ENCODE results near the gene RPS26. TPM values are rescaled to one million over a fixed set of nuclear protein-coding genes. Genes with fewer than 3 reads are reported as not detected.

Gene RPS26
- total and polyA plus RNA-seq, 5 donors from 2014 or later = 26.3 to 1,151 (median 728) TPM

GRCh38 chr12:56080556-56081138 lies 38.9 kb downstream of the RPS26 start:
- peaks cover 0 to 17% (median 6%) of the 10 kb centered on the region in 4 donors for H3K4me1 Mint-ChIP-seq
- H3K9me3 Mint-ChIP-seq = peaks cover 0 to 2% (median 0%) of the 10 kb centered on the region in 7 donors
- H3K9me3 ChIP-seq (ENCODE audit: control insufficient read depth in 2 of 2, low read length in 2 of 2) = no peaks in the 10 kb centered on the region
- no peak overlapping the region for H3K27ac ChIP-seq (ENCODE audit: insufficient read depth, low read length, poor library complexity, severe bottlenecking)
- H3K4me3 Mint-ChIP-seq = peak overlapping the region; percentile 80 to 93 (median 87)
- H3K4me3 ChIP-seq (ENCODE audit: low read depth, low read length) = no peak overlapping the region
- no peaks in the 10 kb centered on the region for H3K36me3 ChIP-seq (ENCODE audit: control insufficient read depth, insufficient read depth, low read length)
- peaks cover 21% of the 10 kb centered on the region for H3K4me1 ChIP-seq (ENCODE audit: control insufficient read depth, insufficient read depth, low read length, poor library complexity, severe bottlenecking)
- ATAC-seq (ENCODE audit: low read depth in 2 of 2) (no peak), DNase-seq (peak in 1 of 3 donors; percentile 26)
- no peaks in the 10 kb centered on the region for H3K36me3 Mint-ChIP-seq
- H3K27me3 Mint-ChIP-seq = peaks cover 40% of the 10 kb centered on the region
- no peaks in the 10 kb centered on the region for H3K27me3 ChIP-seq (ENCODE audit: control insufficient read depth, insufficient read depth, low read length)
- no peak overlapping the region for H3K27ac Mint-ChIP-seq

- Histone ChIP-seq H3K4me3 (ENCODE audit: low read depth, low read length) (no peak overlapping the region), H3K4me1 (ENCODE audit: control insufficient read depth, insufficient read depth, low read length, poor library complexity, severe bottlenecking) (peaks cover 21% of the 10 kb centered on the region), H3K27me3 (ENCODE audit: control insufficient read depth, insufficient read depth, low read length) (no peaks in the 10 kb centered on the region), H3K9me3 (ENCODE audit: control insufficient read depth in 2 of 2, low read length in 2 of 2) (no peaks in the 10 kb centered on the region), H3K36me3 (ENCODE audit: control insufficient read depth, insufficient read depth, low read length) (no peaks in the 10 kb centered on the region), H3K27ac (ENCODE audit: insufficient read depth, low read length, poor library complexity, severe bottlenecking) (no peak overlapping the region)
- H3K4me1 Mint-ChIP-seq = peaks cover 0 to 17% (median 6%) of the 10 kb centered on the region in 4 donors
- H3K36me3 Mint-ChIP-seq = no peaks in the 10 kb centered on the region
- no peak for DNase-seq
- no peak for ATAC-seq (ENCODE audit: low read depth in 2 of 2)
- no peak overlapping the region for H3K27ac Mint-ChIP-seq
- H3K9me3 Mint-ChIP-seq = peaks cover 0 to 2% (median 0%) of the 10 kb centered on the region in 7 donors
- H3K27me3 Mint-ChIP-seq = peaks cover 40% of the 10 kb centered on the region
- H3K4me3 Mint-ChIP-seq = peak overlapping the region in 3 of 4 donors; percentile 27 to 87 (median 80)
Measured at GRCh38 chr12:56081393-56082347, 40.0 kb downstream of the RPS26 start.

- no peaks in the 10 kb centered on the region for H3K27me3 ChIP-seq (ENCODE audit: control insufficient read depth, insufficient read depth, low read length)
- Mint-ChIP-seq H3K36me3 (no peaks in the 10 kb centered on the region), H3K4me1 (peaks cover 0 to 17% (median 6%) of the 10 kb centered on the region in 4 donors), H3K4me3 (peak overlapping the region in 2 of 4 donors; percentile 15 to 68), H3K27me3 (peaks cover 40% of the 10 kb centered on the region), H3K27ac (no peak overlapping the region), H3K9me3 (peaks cover 0 to 2% (median 0%) of the 10 kb centered on the region in 7 donors)
- H3K36me3 ChIP-seq (ENCODE audit: control insufficient read depth, insufficient read depth, low read length) = no peaks in the 10 kb centered on the region
- peaks cover 21% of the 10 kb centered on the region for H3K4me1 ChIP-seq (ENCODE audit: control insufficient read depth, insufficient read depth, low read length, poor library complexity, severe bottlenecking)
- DNase-seq (no peak), ATAC-seq (ENCODE audit: low read depth in 2 of 2) (no peak)
- H3K9me3 ChIP-seq (ENCODE audit: control insufficient read depth in 2 of 2, low read length in 2 of 2) = no peaks in the 10 kb centered on the region
- H3K27ac ChIP-seq (ENCODE audit: insufficient read depth, low read length, poor library complexity, severe bottlenecking) = no peak overlapping the region
- H3K4me3 ChIP-seq (ENCODE audit: low read depth, low read length) = no peak overlapping the region
Measured at GRCh38 chr12:56082382-56082781, 40.7 kb downstream of the RPS26 start.

DNA sequence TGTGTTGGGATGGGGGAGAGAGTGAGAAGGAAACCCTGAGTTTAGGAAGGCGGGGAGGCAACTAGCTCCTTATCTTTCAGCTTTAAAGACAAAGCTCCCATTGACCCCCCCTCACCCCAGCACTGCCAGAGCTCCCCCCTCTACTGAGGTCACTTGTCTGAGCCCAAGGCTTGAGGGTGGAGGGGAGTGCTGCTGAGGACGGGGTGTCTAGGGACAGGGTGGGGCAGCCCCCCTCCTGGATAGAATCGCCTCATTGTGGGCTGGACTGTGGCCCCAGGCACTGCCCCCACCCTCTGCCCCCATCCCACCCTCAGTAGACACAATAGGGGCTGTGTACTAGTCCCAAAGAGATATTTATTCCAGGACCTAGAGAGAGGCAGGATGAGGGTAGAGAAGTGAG lies 41.2 kb downstream of the RPS26 start:
- ATAC-seq (ENCODE audit: low read depth in 2 of 2) = no peak
- no peaks in the 10 kb centered on the region for H3K27me3 ChIP-seq (ENCODE audit: control insufficient read depth, insufficient read depth, low read length)

GRCh38 chr12:56084958-56085543 lies 43.3 kb downstream of the RPS26 start:
- H3K36me3 ChIP-seq (ENCODE audit: control insufficient read depth, insufficient read depth, low read length) = no peaks in the 10 kb centered on the region
- ATAC-seq (ENCODE audit: low read depth in 2 of 2) (no peak), DNase-seq (peak in 1 of 3 donors; percentile 48)
- H3K4me3 ChIP-seq (ENCODE audit: low read depth, low read length) = no peak overlapping the region
- H3K4me1 Mint-ChIP-seq = peaks cover 0 to 9% (median 4%) of the 10 kb centered on the region in 4 donors
- peak overlapping the region in 1 of 3 donors; percentile 57 for H3K27ac Mint-ChIP-seq
- H3K27ac ChIP-seq (ENCODE audit: insufficient read depth, low read length, poor library complexity, severe bottlenecking) = no peak overlapping the region
- peaks cover 7% of the 10 kb centered on the region for H3K4me1 ChIP-seq (ENCODE audit: control insufficient read depth, insufficient read depth, low read length, poor library complexity, severe bottlenecking)
- peaks cover 0 to 2% (median 0%) of the 10 kb centered on the region in 7 donors for H3K9me3 Mint-ChIP-seq
- H3K9me3 ChIP-seq (ENCODE audit: control insufficient read depth in 2 of 2, low read length in 2 of 2) = no peaks in the 10 kb centered on the region
- no peak overlapping the region for H3K4me3 Mint-ChIP-seq
- no peaks in the 10 kb centered on the region for H3K27me3 ChIP-seq (ENCODE audit: control insufficient read depth, insufficient read depth, low read length)
- H3K27me3 Mint-ChIP-seq = peaks cover 43% of the 10 kb centered on the region
- no peaks in the 10 kb centered on the region for H3K36me3 Mint-ChIP-seq

More for the DNA sequence above, 41.2 kb downstream of the RPS26 start:
- no peaks in the 10 kb centered on the region for H3K36me3 ChIP-seq (ENCODE audit: control insufficient read depth, insufficient read depth, low read length)
- peaks cover 0 to 17% (median 6%) of the 10 kb centered on the region in 4 donors for H3K4me1 Mint-ChIP-seq
- H3K27ac ChIP-seq (ENCODE audit: insufficient read depth, low read length, poor library complexity, severe bottlenecking) = no peak overlapping the region
- H3K4me3 Mint-ChIP-seq = no peak overlapping the region
- no peak overlapping the region for H3K4me3 ChIP-seq (ENCODE audit: low read depth, low read length)
- peaks cover 45% of the 10 kb centered on the region for H3K27me3 Mint-ChIP-seq
- no peaks in the 10 kb centered on the region for H3K9me3 ChIP-seq (ENCODE audit: control insufficient read depth in 2 of 2, low read length in 2 of 2)
- H3K9me3 Mint-ChIP-seq = peaks cover 0 to 2% (median 0%) of the 10 kb centered on the region in 7 donors
- no peaks in the 10 kb centered on the region for H3K36me3 Mint-ChIP-seq
- no peak for DNase-seq
- H3K27ac Mint-ChIP-seq = no peak overlapping the region
- peaks cover 21% of the 10 kb centered on the region for H3K4me1 ChIP-seq (ENCODE audit: control insufficient read depth, insufficient read depth, low read length, poor library complexity, severe bottlenecking)

- ATAC-seq (ENCODE audit: low read depth in 2 of 2) (no peak), DNase-seq (no peak)
- no peak overlapping the region for H3K4me3 Mint-ChIP-seq
- peaks cover 0 to 2% (median under 1%) of the 10 kb centered on the region in 4 donors for H3K4me1 Mint-ChIP-seq
- H3K27me3 Mint-ChIP-seq = peaks cover 37% of the 10 kb centered on the region
- no peaks in the 10 kb centered on the region for H3K36me3 Mint-ChIP-seq
- no peaks in the 10 kb centered on the region for H3K27me3 ChIP-seq (ENCODE audit: control insufficient read depth, insufficient read depth, low read length)
- no peak overlapping the region for H3K27ac Mint-ChIP-seq
- H3K36me3 ChIP-seq (ENCODE audit: control insufficient read depth, insufficient read depth, low read length) = no peaks in the 10 kb centered on the region
- no peaks in the 10 kb centered on the region for H3K4me1 ChIP-seq (ENCODE audit: control insufficient read depth, insufficient read depth, low read length, poor library complexity, severe bottlenecking)
- no peaks in the 10 kb centered on the region for H3K9me3 ChIP-seq (ENCODE audit: control insufficient read depth in 2 of 2, low read length in 2 of 2)
- H3K27ac ChIP-seq (ENCODE audit: insufficient read depth, low read length, poor library complexity, severe bottlenecking) = no peak overlapping the region
- H3K9me3 Mint-ChIP-seq = peaks cover 0 to 2% (median 0%) of the 10 kb centered on the region in 7 donors
- H3K4me3 ChIP-seq (ENCODE audit: low read depth, low read length) = no peak overlapping the region
Measured at GRCh38 chr12:56086096-56086495, 44.4 kb downstream of the RPS26 start.

DNA sequence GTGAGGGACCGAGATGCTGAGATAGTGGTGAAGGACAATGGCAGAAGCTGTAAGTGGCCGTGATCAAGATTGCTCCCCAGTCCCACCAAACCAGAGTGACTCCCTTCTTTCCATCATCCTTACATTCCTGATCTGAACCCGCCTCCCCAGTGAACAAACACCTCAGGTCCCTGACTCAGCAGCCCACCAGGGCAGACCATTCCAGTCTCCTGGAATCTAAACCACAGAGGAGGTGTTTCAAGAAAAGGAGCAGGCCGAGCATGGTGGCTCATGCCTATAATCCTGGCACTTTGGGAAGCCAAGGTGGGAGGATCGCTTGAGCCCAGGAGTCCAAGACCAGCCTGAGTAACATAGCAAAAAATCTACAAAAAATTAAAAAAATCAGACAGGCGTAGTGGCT lies 44.9 kb downstream of the RPS26 start:
- DNase-seq = no peak
- Histone ChIP-seq H3K4me1 (ENCODE audit: control insufficient read depth, insufficient read depth, low read length, poor library complexity, severe bottlenecking) (no peaks in the 10 kb centered on the region), H3K4me3 (ENCODE audit: low read depth, low read length) (no peak overlapping the region), H3K27ac (ENCODE audit: insufficient read depth, low read length, poor library complexity, severe bottlenecking) (no peak overlapping the region), H3K27me3 (ENCODE audit: control insufficient read depth, insufficient read depth, low read length) (no peaks in the 10 kb centered on the region), H3K9me3 (ENCODE audit: control insufficient read depth in 2 of 2, low read length in 2 of 2) (no peaks in the 10 kb centered on the region), H3K36me3 (ENCODE audit: control insufficient read depth, insufficient read depth, low read length) (no peaks in the 10 kb centered on the region)
- Mint-ChIP-seq H3K9me3 (peaks cover 0 to 2% (median 0%) of the 10 kb centered on the region in 7 donors), H3K4me1 (no peaks in the 10 kb centered on the region), H3K27me3 (peaks cover 35% of the 10 kb centered on the region), H3K27ac (peak overlapping the region in 1 of 3 donors; percentile 26), H3K4me3 (no peak overlapping the region), H3K36me3 (no peaks in the 10 kb centered on the region)
- no peak for ATAC-seq (ENCODE audit: low read depth in 2 of 2)
